Esophagus muscularis mucosa (tissue), 3 donors: ENCODE measurements around the gene B9D1.

Source experiments
- POLR2AphosphoS5 ChIP-seq, 2 donors: sonication (generic); formaldehyde crosslinking; IDR thresholded peaks; one replicate each; pipeline ENCODE4 v1.6.1; 2017; ENCODE audit warnings: antibody characterized with exemption in 2 of 2
- TF ChIP-seq, protein P1 (sequence below), 3 experiments: fragments of 200-600 bp in 2 of 3; fragments of 450-650 bp in 1 of 3; sonication (generic) in 2 of 3; IDR thresholded peaks; one replicate each; pipeline ENCODE4 v1.5.1; 2017 to 2019; ENCODE audit warnings: antibody characterized with exemption in 3 of 3, mild to moderate bottlenecking in 2 of 3, moderate library complexity in 1 of 3

- TF ChIP-seq, protein P1, sequence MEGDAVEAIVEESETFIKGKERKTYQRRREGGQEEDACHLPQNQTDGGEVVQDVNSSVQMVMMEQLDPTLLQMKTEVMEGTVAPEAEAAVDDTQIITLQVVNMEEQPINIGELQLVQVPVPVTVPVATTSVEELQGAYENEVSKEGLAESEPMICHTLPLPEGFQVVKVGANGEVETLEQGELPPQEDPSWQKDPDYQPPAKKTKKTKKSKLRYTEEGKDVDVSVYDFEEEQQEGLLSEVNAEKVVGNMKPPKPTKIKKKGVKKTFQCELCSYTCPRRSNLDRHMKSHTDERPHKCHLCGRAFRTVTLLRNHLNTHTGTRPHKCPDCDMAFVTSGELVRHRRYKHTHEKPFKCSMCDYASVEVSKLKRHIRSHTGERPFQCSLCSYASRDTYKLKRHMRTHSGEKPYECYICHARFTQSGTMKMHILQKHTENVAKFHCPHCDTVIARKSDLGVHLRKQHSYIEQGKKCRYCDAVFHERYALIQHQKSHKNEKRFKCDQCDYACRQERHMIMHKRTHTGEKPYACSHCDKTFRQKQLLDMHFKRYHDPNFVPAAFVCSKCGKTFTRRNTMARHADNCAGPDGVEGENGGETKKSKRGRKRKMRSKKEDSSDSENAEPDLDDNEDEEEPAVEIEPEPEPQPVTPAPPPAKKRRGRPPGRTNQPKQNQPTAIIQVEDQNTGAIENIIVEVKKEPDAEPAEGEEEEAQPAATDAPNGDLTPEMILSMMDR (IDR thresholded peaks at IDR 0.05) = peak; percentile 96 to 99 (median 97)
- peak; percentile 74 to 85 for TF ChIP-seq POLR2AphosphoS5 (IDR thresholded peaks at IDR 0.05)
These were observed at the start of gene B9D1 for GRCh38 chr17:19362277-19363113.
